Thyroid gland (tissue), 4 donors: Measurements from ENCODE around the gene ELF5.

ENCODE experiments used
- POLR2A ChIP-seq, 2 donors: fragments of 450-650 bp; IDR thresholded peaks; one replicate each; pipeline ENCODE4 v1.6.1; 2017; ENCODE audit warnings: antibody characterized with exemption in 2 of 2, mild to moderate bottlenecking in 2 of 2, moderate library complexity in 1 of 2
- TF ChIP-seq, protein P1 (sequence below), 6 experiments: fragments of 200-600 bp in 3 of 6; fragments of 450-650 bp in 3 of 6; sonication (generic) in 3 of 6; IDR thresholded peaks; one replicate each; pipeline ENCODE4 v1.5.1; 2016 to 2019; ENCODE audit warnings: antibody characterized with exemption in 6 of 6, mild to moderate bottlenecking in 2 of 6, inconsistent platforms in 1 of 6, moderate library complexity in 1 of 6

GRCh38 chr11:34449013-34449412 is 64.6 kb downstream of the ELF5 start:
- TF ChIP-seq, protein P1, sequence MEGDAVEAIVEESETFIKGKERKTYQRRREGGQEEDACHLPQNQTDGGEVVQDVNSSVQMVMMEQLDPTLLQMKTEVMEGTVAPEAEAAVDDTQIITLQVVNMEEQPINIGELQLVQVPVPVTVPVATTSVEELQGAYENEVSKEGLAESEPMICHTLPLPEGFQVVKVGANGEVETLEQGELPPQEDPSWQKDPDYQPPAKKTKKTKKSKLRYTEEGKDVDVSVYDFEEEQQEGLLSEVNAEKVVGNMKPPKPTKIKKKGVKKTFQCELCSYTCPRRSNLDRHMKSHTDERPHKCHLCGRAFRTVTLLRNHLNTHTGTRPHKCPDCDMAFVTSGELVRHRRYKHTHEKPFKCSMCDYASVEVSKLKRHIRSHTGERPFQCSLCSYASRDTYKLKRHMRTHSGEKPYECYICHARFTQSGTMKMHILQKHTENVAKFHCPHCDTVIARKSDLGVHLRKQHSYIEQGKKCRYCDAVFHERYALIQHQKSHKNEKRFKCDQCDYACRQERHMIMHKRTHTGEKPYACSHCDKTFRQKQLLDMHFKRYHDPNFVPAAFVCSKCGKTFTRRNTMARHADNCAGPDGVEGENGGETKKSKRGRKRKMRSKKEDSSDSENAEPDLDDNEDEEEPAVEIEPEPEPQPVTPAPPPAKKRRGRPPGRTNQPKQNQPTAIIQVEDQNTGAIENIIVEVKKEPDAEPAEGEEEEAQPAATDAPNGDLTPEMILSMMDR (IDR thresholded peaks at IDR 0.05), result no peak
- TF ChIP-seq POLR2A (IDR thresholded peaks at IDR 0.05), result no peak
